IPS-18c (cell line): Measurements from ENCODE around the gene SAA4.
"Not testable (repeated sequence)": the region's sequence is repeated elsewhere in the genome, so short reads cannot be mapped to it uniquely, and the experiment has no call there.

Source experiments
- H3K4me3 ChIP-seq: 2 replicates; pipeline ENCODE4 v1.7.0; 2013; ENCODE audit warnings: low read depth, mild to moderate bottlenecking, low read length, moderate library complexity; ENCODE audit not compliant: insufficient read depth
- H3K9me3 ChIP-seq: one replicate; pipeline ENCODE4 v1.6.1; 2013; ENCODE audit warnings: mild to moderate bottlenecking, low read length, moderate library complexity; ENCODE audit not compliant: control insufficient read depth, insufficient read depth

SAA4 gene

GRCh38 chr11:18236664-18237356, at the start of gene SAA4:
Gene SAA4 (minus strand): TSS chr11:18236802. CDS start chr11:18235926, 876 bp downstream.
- no peak within 1 kb of the TSS for H3K4me3 ChIP-seq
- H3K9me3 ChIP-seq, result no peaks in the 10 kb centered on the region

- no peak overlapping the region for H3K4me3 ChIP-seq
These were observed 49.2 kb upstream of the SAA4 start for GRCh38 chr11:18285841-18286240.

GRCh38 chr11:18282626-18283025, 46.0 kb upstream of the SAA4 start:
- Histone ChIP-seq H3K9me3 (no peaks in the 10 kb centered on the region), H3K4me3 (no peak overlapping the region)

More at GRCh38 chr11:18285841-18286240, 49.2 kb upstream of the SAA4 start:
- H3K9me3 ChIP-seq, result no peaks in the 10 kb centered on the region

- no peaks in the 10 kb centered on the region for H3K9me3 ChIP-seq
- no peak overlapping the region for H3K4me3 ChIP-seq
These were observed 43.9 kb upstream of the SAA4 start for GRCh38 chr11:18280438-18281045.

GRCh38 chr11:18277565-18278271, 41.1 kb upstream of the SAA4 start:
- no peaks in the 10 kb centered on the region for H3K9me3 ChIP-seq
- H3K4me3 ChIP-seq, result no peak overlapping the region

GRCh38 chr11:18271206-18271605, 34.6 kb upstream of the SAA4 start:
- H3K9me3 ChIP-seq, result no peaks in the 10 kb centered on the region
- H3K4me3 ChIP-seq, result no peak overlapping the region

- H3K9me3 ChIP-seq, result no peaks in the 10 kb centered on the region
- H3K4me3 ChIP-seq, result no peak overlapping the region
These were observed 33.5 kb upstream of the SAA4 start for GRCh38 chr11:18270102-18270501.

- not testable (repeated sequence) for H3K4me3 ChIP-seq, H3K9me3 ChIP-seq
These were observed 32.6 kb upstream of the SAA4 start for GRCh38 chr11:18269252-18269651.

GRCh38 chr11:18267335-18268133, 30.9 kb upstream of the SAA4 start:
- not testable (repeated sequence) for H3K4me3 ChIP-seq, H3K9me3 ChIP-seq

- no peak within 1 kb of the TSS for H3K4me3 ChIP-seq
- H3K9me3 ChIP-seq, result no peaks in the 10 kb centered on the region
These were observed 29.3 kb upstream of the SAA4 start, which contains the start of gene SAA1 for GRCh38 chr11:18265949-18266348. Gene SAA1 (plus strand): TSS chr11:18266264. CDS start chr11:18266888, 624 bp downstream.

GRCh38 chr11:18264677-18265555, 28.3 kb upstream of the SAA4 start:
- H3K4me3 ChIP-seq, result no peak overlapping the region
- no peaks in the 10 kb centered on the region for H3K9me3 ChIP-seq

- H3K4me3 ChIP-seq, result no peak overlapping the region
- H3K9me3 ChIP-seq, result no peaks in the 10 kb centered on the region
These were observed 27.4 kb upstream of the SAA4 start for GRCh38 chr11:18264035-18264434.

- not testable (repeated sequence) for H3K9me3 ChIP-seq, H3K4me3 ChIP-seq
These were observed 26.2 kb upstream of the SAA4 start for GRCh38 chr11:18262681-18263350.

GRCh38 chr11:18261721-18262120, 25.1 kb upstream of the SAA4 start:
- H3K4me3 ChIP-seq, result no peak overlapping the region
- no peaks in the 10 kb centered on the region for H3K9me3 ChIP-seq

- H3K4me3 ChIP-seq, result no peak overlapping the region
- no peaks in the 10 kb centered on the region for H3K9me3 ChIP-seq
These were observed 22.7 kb upstream of the SAA4 start for GRCh38 chr11:18259259-18259658.

GRCh38 chr11:18254781-18255361, 18.3 kb upstream of the SAA4 start:
- no peaks in the 10 kb centered on the region for H3K9me3 ChIP-seq
- H3K4me3 ChIP-seq, result no peak overlapping the region
